Neuronal stem cell (in vitro differentiated cells): ENCODE measurements around the gene KDM4C.

Experiments used
- DNase-seq: peaks from one replicate; pipeline ENCODE4 v3.0.0-alpha.2; 2013; ENCODE audit warnings: low spot score
- H2AFZ ChIP-seq: one replicate; pipeline ENCODE4 v1.6.1; 2013; ENCODE audit warnings: mild to moderate bottlenecking, low read length, inconsistent platforms
- H2AK5ac ChIP-seq: 2 replicates; pipeline ENCODE4 v1.6.1; 2013; ENCODE audit warnings: low read depth, mild to moderate bottlenecking, inconsistent platforms, low read length, moderate library complexity, mixed read lengths
- H2BK120ac ChIP-seq: 2 replicates; pipeline ENCODE4 v1.6.1; 2013; ENCODE audit warnings: low read depth, mild to moderate bottlenecking, inconsistent platforms, low read length, moderate library complexity, mixed read lengths
- H2BK12ac ChIP-seq: one replicate; pipeline ENCODE4 v1.6.1; 2013; ENCODE audit warnings: low read length, inconsistent platforms
- H2BK15ac ChIP-seq: 2 replicates; pipeline ENCODE4 v1.6.1; 2013; ENCODE audit warnings: mild to moderate bottlenecking, low read length, inconsistent platforms, mixed read lengths
- H2BK5ac ChIP-seq: one replicate; pipeline ENCODE4 v1.6.1; 2013; ENCODE audit warnings: inconsistent platforms, mild to moderate bottlenecking, low read length, moderate library complexity
- H3K14ac ChIP-seq: one replicate; pipeline ENCODE4 v1.6.1; 2013; ENCODE audit warnings: low read length, inconsistent platforms
- H3K18ac ChIP-seq: 2 replicates; pipeline ENCODE4 v1.6.1; 2013; ENCODE audit warnings: low read length, inconsistent platforms
- H3K23ac ChIP-seq: 2 replicates; pipeline ENCODE4 v1.6.1; 2013; ENCODE audit warnings: low read depth, mild to moderate bottlenecking, mixed read lengths, low read length, inconsistent platforms; ENCODE audit not compliant: poor library complexity
- H3K27ac ChIP-seq: replicated peaks from 3 replicates; pipeline ENCODE4 v1.5.1; 2013; ENCODE audit warnings: low read length, inconsistent platforms
- H3K27me3 ChIP-seq, 3 experiments: 2 replicates each; pipeline ENCODE4 v1.6.1; 2013; ENCODE audit warnings: low read length in 3 of 3, mild to moderate bottlenecking in 2 of 3, inconsistent platforms in 1 of 3, low read depth in 1 of 3, mixed read lengths in 1 of 3, moderate library complexity in 1 of 3; ENCODE audit not compliant: control insufficient read depth in 3 of 3, insufficient read depth in 3 of 3
- H3K36me3 ChIP-seq, 2 donors: replicated peaks in 1 of 2; 2 replicates each; pipeline ENCODE4 v1.6.1; 2013; ENCODE audit warnings: low read length in 2 of 2; ENCODE audit not compliant: control insufficient read depth in 2 of 2, insufficient read depth in 2 of 2
- H3K4ac ChIP-seq: 2 replicates; pipeline ENCODE4 v1.6.1; 2013; ENCODE audit warnings: inconsistent platforms, mild to moderate bottlenecking, low read length, moderate library complexity
- H3K4me1 ChIP-seq, 2 donors: 1 replicate in 1 of 2; 2 replicates in 1 of 2; pipeline ENCODE4 v1.6.1; 2013; ENCODE audit warnings: low read length in 2 of 2, low read depth in 1 of 2; ENCODE audit not compliant: control insufficient read depth in 2 of 2, insufficient read depth in 1 of 2
- H3K4me2 ChIP-seq: one replicate; pipeline ENCODE4 v1.6.1; 2013; ENCODE audit warnings: mild to moderate bottlenecking, low read length, inconsistent platforms; ENCODE audit not compliant: insufficient read depth, poor library complexity, severe bottlenecking
- H3K4me3 ChIP-seq, 2 donors: 2 replicates each; pipeline ENCODE4 v1.5.1; 2013; ENCODE audit warnings: low read length in 2 of 2, mild to moderate bottlenecking in 2 of 2, inconsistent platforms in 1 of 2, moderate library complexity in 1 of 2
- H3K79me1 ChIP-seq: one replicate; pipeline ENCODE4 v1.6.1; 2013; ENCODE audit warnings: low read depth, mild to moderate bottlenecking, inconsistent platforms, low read length, moderate library complexity
- H3K9ac ChIP-seq: one replicate; pipeline ENCODE4 v1.6.1; 2013; ENCODE audit warnings: mild to moderate bottlenecking, low read depth, low read length, inconsistent platforms; ENCODE audit not compliant: poor library complexity
- H3K9me3 ChIP-seq, 2 donors: replicated peaks in 1 of 2; 2 replicates each; pipeline versions ENCODE3 to v1.6.1; 2013; ENCODE audit warnings: low read length in 2 of 2, mild to moderate bottlenecking in 2 of 2, inconsistent platforms in 1 of 2, low read depth in 1 of 2, mixed read lengths in 1 of 2, moderate library complexity in 1 of 2; ENCODE audit not compliant: control insufficient read depth in 2 of 2, insufficient read depth in 1 of 2
- H4K8ac ChIP-seq: one replicate; pipeline ENCODE4 v1.6.1; 2013; ENCODE audit warnings: low read depth, mild to moderate bottlenecking, inconsistent platforms, low read length, moderate library complexity
- H4K91ac ChIP-seq: one replicate; pipeline ENCODE4 v1.6.1; 2013; ENCODE audit warnings: low read length, low read depth, mild to moderate bottlenecking, inconsistent platforms; ENCODE audit not compliant: poor library complexity
- WGBS, 2 donors: extraction: QIAGEN DNeasy Blood & Tissue Kit; methylation state at CpG; one replicate each; pipeline ENCODE4 v1.1.7; 2013; ENCODE audit warnings: missing lambda C conversion rate in 2 of 2, mixed read lengths in 1 of 2; ENCODE audit not compliant: insufficient read length in 2 of 2, insufficient replicate concordance in 1 of 2; ENCODE audit errors: extremely low coverage in 2 of 2; 5-methylcytosine and 5-hydroxymethylcytosine counted together

KDM4C gene

DNA sequence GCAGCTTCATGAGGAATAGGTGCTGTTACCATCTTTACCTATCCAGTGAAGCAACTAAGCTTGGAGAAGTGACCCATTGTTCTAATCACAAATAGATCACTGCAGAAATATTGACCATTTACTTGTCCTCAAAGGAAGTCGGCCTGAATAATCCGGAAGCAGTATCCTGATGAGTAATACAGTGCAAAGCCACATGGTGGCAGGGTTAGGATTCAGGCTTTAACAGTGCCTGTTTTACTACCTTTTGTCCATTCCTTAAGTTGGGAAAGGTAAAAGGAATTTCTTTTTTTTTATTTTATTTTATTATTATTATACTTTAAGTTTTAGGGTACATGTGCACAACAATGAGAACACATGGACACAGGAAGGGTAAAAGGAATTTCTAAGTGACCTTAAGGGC is 336.3 kb downstream of the KDM4C start:
- peak; percentile 3 for DNase-seq
- no peak overlapping the region for H2AK5ac ChIP-seq
- no peak overlapping the region for H2BK12ac ChIP-seq
- H3K4me2 ChIP-seq = no peak overlapping the region
- no peak overlapping the region for H2BK120ac ChIP-seq
- H3K23ac ChIP-seq = no peak overlapping the region
- no peak overlapping the region for H3K18ac ChIP-seq
- H2BK5ac ChIP-seq = no peak overlapping the region
- H3K4me3 ChIP-seq = no peak overlapping the region
- no peaks in the 10 kb centered on the region for H3K79me1 ChIP-seq
- peaks cover 1 to 15% of the 10 kb centered on the region in 2 donors for H3K4me1 ChIP-seq
- H3K9ac ChIP-seq = no peak overlapping the region
- H3K9me3 ChIP-seq = no peaks in the 10 kb centered on the region
- H3K14ac ChIP-seq = no peak overlapping the region
- H3K27me3 ChIP-seq = no peaks in the 10 kb centered on the region
- H4K8ac ChIP-seq = no peak overlapping the region
- no peak overlapping the region for H2AFZ ChIP-seq
- no peaks in the 10 kb centered on the region for H3K36me3 ChIP-seq
- no CpG with 5 or more reads among the region's 2 CpGs for WGBS, 2 donors
- no peak overlapping the region for H4K91ac ChIP-seq
- H2BK15ac ChIP-seq = no peak overlapping the region
- no peak overlapping the region for H3K4ac ChIP-seq
- H3K27ac ChIP-seq = no peak overlapping the region

DNA sequence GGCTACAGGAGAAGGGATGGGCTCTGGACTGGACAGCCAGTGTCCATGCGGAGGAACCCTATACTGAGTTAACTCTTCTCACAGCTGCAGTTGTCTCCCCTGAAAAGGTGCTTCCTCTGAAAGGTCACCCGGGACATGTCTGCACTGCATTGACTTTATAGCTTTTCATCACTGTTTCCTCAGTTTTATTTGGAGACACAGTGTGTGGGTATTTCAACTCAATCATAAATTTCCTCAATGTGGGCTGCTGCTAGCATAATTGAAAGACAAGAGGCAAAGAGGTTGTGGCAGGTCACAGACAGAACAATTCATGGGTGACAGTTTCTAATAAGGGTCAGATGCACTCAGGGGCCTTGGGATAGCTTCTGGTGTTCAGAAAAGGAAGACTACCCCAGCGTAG is 336.8 kb downstream of the KDM4C start:
- H3K36me3 ChIP-seq = no peaks in the 10 kb centered on the region
- no peak overlapping the region for H4K91ac ChIP-seq
- H3K79me1 ChIP-seq = no peaks in the 10 kb centered on the region
- no peak overlapping the region for H3K4me3 ChIP-seq
- no peak overlapping the region for H3K23ac ChIP-seq
- no peak overlapping the region for H3K9ac ChIP-seq
- no peak overlapping the region for H3K27ac ChIP-seq
- peak overlapping the region; percentile 31 for H3K18ac ChIP-seq
- H2AK5ac ChIP-seq = no peak overlapping the region
- no peak overlapping the region for H2BK120ac ChIP-seq
- peaks cover 1 to 12% of the 10 kb centered on the region in 2 donors for H3K4me1 ChIP-seq
- H4K8ac ChIP-seq = no peak overlapping the region
- H3K9me3 ChIP-seq = no peaks in the 10 kb centered on the region
- H3K27me3 ChIP-seq = no peaks in the 10 kb centered on the region
- no peak overlapping the region for H2BK15ac ChIP-seq
- H2AFZ ChIP-seq = no peak overlapping the region
- no peak overlapping the region for H3K14ac ChIP-seq
- H2BK5ac ChIP-seq = no peak overlapping the region
- WGBS, 2 donors = no CpG with 5 or more reads among the region's 3 CpGs
- DNase-seq = no peak
- H3K4ac ChIP-seq = no peak overlapping the region
- H3K4me2 ChIP-seq = no peak overlapping the region
- H2BK12ac ChIP-seq = no peak overlapping the region

DNA sequence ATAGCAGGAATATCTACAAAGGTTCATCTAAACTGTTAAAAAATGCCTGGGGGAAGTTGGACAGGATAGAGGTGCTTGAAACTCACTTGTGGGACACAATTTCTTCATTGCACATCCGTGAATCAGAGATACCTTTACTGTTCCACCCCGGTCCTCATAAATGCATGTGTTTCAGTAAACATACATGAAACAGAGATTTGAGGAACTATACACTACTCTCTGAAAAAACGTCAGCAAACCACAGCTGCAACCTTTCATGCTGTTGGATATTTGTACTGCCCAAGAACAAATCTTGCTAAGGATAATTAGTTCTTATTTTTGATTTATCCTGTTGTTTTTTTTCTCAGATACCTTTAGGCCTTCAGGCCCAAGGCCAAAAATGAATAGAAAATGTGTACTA is 337.3 kb downstream of the KDM4C start:
- WGBS, 2 donors = no CpG with 5 or more reads among the region's 3 CpGs
- no peak overlapping the region for H2AFZ ChIP-seq
- H3K27ac ChIP-seq = no peak overlapping the region
- H3K4me2 ChIP-seq = no peak overlapping the region
- H4K8ac ChIP-seq = no peak overlapping the region
- H3K23ac ChIP-seq = no peak overlapping the region
- H3K9me3 ChIP-seq = no peaks in the 10 kb centered on the region
- no peaks in the 10 kb centered on the region for H3K27me3 ChIP-seq
- H3K4me1 ChIP-seq = peaks cover 0 to 7% of the 10 kb centered on the region in 2 donors
- no peak for DNase-seq
- H4K91ac ChIP-seq = no peak overlapping the region
- no peak overlapping the region for H2BK15ac ChIP-seq
- H2AK5ac ChIP-seq = no peak overlapping the region
- H3K18ac ChIP-seq = no peak overlapping the region
- no peak overlapping the region for H2BK120ac ChIP-seq
- no peak overlapping the region for H3K4me3 ChIP-seq
- no peak overlapping the region for H3K4ac ChIP-seq
- H3K14ac ChIP-seq = no peak overlapping the region
- H2BK12ac ChIP-seq = no peak overlapping the region
- H3K9ac ChIP-seq = no peak overlapping the region
- H3K79me1 ChIP-seq = no peaks in the 10 kb centered on the region
- no peaks in the 10 kb centered on the region for H3K36me3 ChIP-seq
- no peak overlapping the region for H2BK5ac ChIP-seq

DNA sequence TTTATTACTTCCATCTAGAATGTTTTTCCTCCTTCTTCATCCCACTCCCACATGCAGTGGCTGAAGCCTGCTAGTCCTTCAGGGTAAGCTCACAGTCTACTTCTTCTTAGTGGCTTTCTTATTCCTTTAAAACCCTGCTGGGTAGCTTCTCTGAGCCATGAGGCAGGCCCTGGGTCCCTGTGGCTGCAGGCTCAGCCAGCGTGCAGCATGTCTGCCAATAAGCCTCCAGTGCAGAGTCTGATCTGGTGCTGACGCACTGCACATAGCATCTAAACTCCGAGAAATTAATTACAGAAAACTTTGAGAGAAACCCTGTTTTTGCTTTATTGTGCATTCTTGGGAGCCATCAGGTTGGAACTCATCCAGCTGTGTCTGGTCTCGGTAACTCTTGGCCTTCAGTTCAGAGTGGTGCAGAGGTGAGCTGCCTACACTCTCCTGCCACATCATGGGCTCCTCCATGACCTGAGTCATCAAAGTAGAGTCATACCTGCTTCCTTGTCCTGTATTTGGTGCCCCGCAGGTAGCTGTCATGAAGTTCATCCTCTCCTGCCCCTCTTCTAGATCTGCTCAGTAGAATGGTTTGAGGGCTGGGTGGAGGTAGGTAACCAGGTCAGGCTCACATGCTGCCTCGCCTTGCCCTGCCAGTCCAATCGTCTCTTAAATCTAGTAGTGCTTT is 339.4 kb downstream of the KDM4C start:
- no peak overlapping the region for H3K18ac ChIP-seq
- H4K91ac ChIP-seq = no peak overlapping the region
- WGBS, 2 donors = no CpG with 5 or more reads among the region's 7 CpGs
- H2BK120ac ChIP-seq = no peak overlapping the region
- H3K9ac ChIP-seq = no peak overlapping the region
- H2AFZ ChIP-seq = no peak overlapping the region
- H2BK12ac ChIP-seq = no peak overlapping the region
- H3K14ac ChIP-seq = no peak overlapping the region
- no peak overlapping the region for H3K4me2 ChIP-seq
- H3K27ac ChIP-seq = no peak overlapping the region
- no peaks in the 10 kb centered on the region for H3K79me1 ChIP-seq
- no peak overlapping the region for H4K8ac ChIP-seq
- H2BK5ac ChIP-seq = no peak overlapping the region
- H3K4me3 ChIP-seq = no peak overlapping the region
- no peak for DNase-seq
- H2AK5ac ChIP-seq = no peak overlapping the region
- no peak overlapping the region for H3K4ac ChIP-seq
- H3K23ac ChIP-seq = no peak overlapping the region
- H2BK15ac ChIP-seq = no peak overlapping the region
- peaks cover 0 to 7% of the 10 kb centered on the region in 2 donors for H3K4me1 ChIP-seq
- no peaks in the 10 kb centered on the region for H3K27me3 ChIP-seq
- H3K9me3 ChIP-seq = no peaks in the 10 kb centered on the region
- H3K36me3 ChIP-seq = no peaks in the 10 kb centered on the region
